Liver (tissue), 3 donors: ENCODE measurements around the gene PAMR1.

Experiments
- HNF4A ChIP-seq, 2 donors: conservative IDR thresholded peaks; 2 replicates each; pipeline ENCODE4 v1.6.1; 2016; ENCODE audit warnings: antibody characterized with exemption in 2 of 2, mild to moderate bottlenecking in 2 of 2
- RAD21 ChIP-seq, 2 donors: IDR thresholded peaks; 2 replicates each; pipeline ENCODE4 v1.6.1; 2016; ENCODE audit warnings: antibody characterized with exemption in 2 of 2, mild to moderate bottlenecking in 2 of 2
- YY1 ChIP-seq: IDR thresholded peaks from 2 replicates; pipeline ENCODE4 v1.6.1; 2016; ENCODE audit warnings: antibody characterized with exemption, mild to moderate bottlenecking
- TF ChIP-seq, protein P1 (sequence below): fragments of 150-350 bp; IDR thresholded peaks from 2 replicates; pipeline ENCODE4 v1.5.1; 2017; ENCODE audit warnings: improper control_type of control experiment, low read depth, low read length; ENCODE audit not compliant: missing input control
- TF ChIP-seq, protein P2 (sequence below): IDR thresholded peaks from 2 replicates; pipeline ENCODE4 v1.6.1; 2016; ENCODE audit warnings: antibody characterized with exemption
- TF ChIP-seq, protein P3 (sequence below): IDR thresholded peaks from 2 replicates; pipeline ENCODE4 v1.6.1; 2016; ENCODE audit warnings: antibody characterized with exemption, mild to moderate bottlenecking
- TF ChIP-seq, protein P4 (sequence below): IDR thresholded peaks from 2 replicates; pipeline ENCODE4 v1.6.1; 2016; ENCODE audit warnings: antibody characterized with exemption
- donor health status: healthy.
- donor health status: healthy.

DNA sequence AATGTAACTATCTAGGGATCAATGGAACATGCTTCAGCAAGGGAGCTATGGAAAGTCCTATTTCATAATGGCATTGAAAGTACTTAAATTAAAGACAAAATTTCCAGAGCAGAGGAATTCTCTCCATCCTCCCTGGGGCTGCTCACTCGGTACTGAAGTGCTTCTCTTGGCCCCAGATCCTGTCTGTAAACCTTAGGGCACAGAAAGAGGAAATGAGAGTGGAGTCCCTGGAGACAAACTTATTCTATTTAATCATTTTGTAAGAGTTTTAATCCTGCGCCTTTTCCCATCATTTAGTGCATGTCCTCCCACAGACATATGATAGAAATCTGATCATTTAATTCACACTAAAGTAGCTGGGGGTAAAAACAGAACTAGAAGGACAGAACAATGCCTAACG lies 20.9 kb upstream of the PAMR1 start:
- no peak for TF ChIP-seq YY1
- TF ChIP-seq, protein P1, sequence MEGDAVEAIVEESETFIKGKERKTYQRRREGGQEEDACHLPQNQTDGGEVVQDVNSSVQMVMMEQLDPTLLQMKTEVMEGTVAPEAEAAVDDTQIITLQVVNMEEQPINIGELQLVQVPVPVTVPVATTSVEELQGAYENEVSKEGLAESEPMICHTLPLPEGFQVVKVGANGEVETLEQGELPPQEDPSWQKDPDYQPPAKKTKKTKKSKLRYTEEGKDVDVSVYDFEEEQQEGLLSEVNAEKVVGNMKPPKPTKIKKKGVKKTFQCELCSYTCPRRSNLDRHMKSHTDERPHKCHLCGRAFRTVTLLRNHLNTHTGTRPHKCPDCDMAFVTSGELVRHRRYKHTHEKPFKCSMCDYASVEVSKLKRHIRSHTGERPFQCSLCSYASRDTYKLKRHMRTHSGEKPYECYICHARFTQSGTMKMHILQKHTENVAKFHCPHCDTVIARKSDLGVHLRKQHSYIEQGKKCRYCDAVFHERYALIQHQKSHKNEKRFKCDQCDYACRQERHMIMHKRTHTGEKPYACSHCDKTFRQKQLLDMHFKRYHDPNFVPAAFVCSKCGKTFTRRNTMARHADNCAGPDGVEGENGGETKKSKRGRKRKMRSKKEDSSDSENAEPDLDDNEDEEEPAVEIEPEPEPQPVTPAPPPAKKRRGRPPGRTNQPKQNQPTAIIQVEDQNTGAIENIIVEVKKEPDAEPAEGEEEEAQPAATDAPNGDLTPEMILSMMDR = no peak
- TF ChIP-seq RAD21 (IDR thresholded peaks at IDR 0.05) = no peak
- TF ChIP-seq, protein P2, sequence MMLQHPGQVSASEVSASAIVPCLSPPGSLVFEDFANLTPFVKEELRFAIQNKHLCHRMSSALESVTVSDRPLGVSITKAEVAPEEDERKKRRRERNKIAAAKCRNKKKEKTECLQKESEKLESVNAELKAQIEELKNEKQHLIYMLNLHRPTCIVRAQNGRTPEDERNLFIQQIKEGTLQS = no peak
- TF ChIP-seq, protein P3, sequence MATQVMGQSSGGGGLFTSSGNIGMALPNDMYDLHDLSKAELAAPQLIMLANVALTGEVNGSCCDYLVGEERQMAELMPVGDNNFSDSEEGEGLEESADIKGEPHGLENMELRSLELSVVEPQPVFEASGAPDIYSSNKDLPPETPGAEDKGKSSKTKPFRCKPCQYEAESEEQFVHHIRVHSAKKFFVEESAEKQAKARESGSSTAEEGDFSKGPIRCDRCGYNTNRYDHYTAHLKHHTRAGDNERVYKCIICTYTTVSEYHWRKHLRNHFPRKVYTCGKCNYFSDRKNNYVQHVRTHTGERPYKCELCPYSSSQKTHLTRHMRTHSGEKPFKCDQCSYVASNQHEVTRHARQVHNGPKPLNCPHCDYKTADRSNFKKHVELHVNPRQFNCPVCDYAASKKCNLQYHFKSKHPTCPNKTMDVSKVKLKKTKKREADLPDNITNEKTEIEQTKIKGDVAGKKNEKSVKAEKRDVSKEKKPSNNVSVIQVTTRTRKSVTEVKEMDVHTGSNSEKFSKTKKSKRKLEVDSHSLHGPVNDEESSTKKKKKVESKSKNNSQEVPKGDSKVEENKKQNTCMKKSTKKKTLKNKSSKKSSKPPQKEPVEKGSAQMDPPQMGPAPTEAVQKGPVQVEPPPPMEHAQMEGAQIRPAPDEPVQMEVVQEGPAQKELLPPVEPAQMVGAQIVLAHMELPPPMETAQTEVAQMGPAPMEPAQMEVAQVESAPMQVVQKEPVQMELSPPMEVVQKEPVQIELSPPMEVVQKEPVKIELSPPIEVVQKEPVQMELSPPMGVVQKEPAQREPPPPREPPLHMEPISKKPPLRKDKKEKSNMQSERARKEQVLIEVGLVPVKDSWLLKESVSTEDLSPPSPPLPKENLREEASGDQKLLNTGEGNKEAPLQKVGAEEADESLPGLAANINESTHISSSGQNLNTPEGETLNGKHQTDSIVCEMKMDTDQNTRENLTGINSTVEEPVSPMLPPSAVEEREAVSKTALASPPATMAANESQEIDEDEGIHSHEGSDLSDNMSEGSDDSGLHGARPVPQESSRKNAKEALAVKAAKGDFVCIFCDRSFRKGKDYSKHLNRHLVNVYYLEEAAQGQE = no peak
- TF ChIP-seq HNF4A (conservative IDR thresholded peaks at IDR 0.05) = no peak
- TF ChIP-seq, protein P4, sequence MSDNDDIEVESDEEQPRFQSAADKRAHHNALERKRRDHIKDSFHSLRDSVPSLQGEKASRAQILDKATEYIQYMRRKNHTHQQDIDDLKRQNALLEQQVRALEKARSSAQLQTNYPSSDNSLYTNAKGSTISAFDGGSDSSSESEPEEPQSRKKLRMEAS = no peak
